ENCODE data around the gene WFIKKN1.
A peak's percentile ranks its signal among the peaks of the same experiment; 100 is the strongest.

The WFIKKN1 gene

DNA sequence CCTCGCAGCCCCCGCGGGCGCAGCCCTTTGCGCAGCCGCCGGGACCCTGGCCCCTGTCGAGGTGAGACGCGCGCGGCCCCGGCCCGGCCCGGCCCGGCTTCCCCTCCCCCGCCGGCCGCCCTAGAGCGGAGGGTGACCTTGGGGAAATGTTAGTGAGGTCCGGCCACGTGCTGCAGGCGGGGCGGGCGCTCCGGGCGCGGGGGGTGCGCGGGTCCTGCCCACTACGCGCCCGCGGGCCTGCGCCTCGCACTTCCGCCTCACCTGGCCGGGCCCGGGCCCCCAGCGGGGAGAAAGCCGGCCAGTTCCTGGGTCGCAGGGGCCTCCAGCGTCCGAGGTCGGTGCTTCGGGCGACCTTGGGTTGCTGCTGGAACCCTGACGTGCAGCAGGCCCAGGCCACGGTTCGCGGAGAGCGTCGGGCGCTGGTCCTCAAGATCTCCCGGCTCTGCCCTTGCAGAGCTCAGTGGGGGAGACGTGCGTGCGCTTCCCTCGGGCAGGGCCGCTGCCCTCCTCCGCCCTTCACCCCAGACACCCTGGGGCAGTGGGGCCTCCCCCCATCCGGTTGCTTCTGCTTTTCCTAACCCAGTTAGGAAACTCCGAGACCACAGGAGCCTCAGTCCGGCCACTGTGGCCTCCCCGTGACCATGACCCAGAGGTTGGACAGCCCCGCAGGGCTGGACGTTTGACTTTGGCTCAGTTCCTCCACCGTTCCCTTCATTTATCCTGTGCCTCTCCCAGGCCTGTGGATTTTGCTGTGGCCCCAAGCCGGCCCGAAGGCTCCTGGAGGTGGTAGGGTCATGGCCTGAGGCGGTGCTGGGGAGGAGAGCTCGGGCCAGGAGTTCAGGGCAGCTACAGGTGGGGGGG is 11.6 kb downstream of the WFIKKN1 start:
- Histone ChIP-seq H3K36me3 (ENCODE audit: control insufficient read depth in 1 of 2, insufficient read depth in 2 of 2, low read depth in 1 of 2, low read length in 2 of 2) (peaks cover 0 to 23% of the 10 kb centered on the region in 2 experiments), H4K91ac (ENCODE audit: low read length) (peak overlapping the region; percentile 70), H4K8ac (ENCODE audit: low read length) (peak overlapping the region; percentile 89), H3K27me3 (ENCODE audit: control insufficient read depth in 1 of 2, insufficient read depth in 1 of 2, low read length in 2 of 2) (no peaks in the 10 kb centered on the region), H2BK15ac (ENCODE audit: low read depth, poor library complexity, severe bottlenecking) (peak overlapping the region; percentile 89), H3K9me3 (ENCODE audit: control insufficient read depth, low read length) (no peaks in the 10 kb centered on the region), H3K79me1 (replicated peaks; ENCODE audit: low read length, poor library complexity, severe bottlenecking) (peaks cover 30% of the 10 kb centered on the region), H3K4me3 (ENCODE audit: insufficient read depth in 1 of 2, low read depth in 1 of 2, low read length in 2 of 2) (peak overlapping the region; percentile 71 to 83), H3K14ac (ENCODE audit: low read length in 2 of 2) (peak overlapping the region in 1 of 2 experiments; percentile 88), H2BK120ac (ENCODE audit: low read depth, low read length) (peak overlapping the region; percentile 84), H2AK5ac (ENCODE audit: low read length, severe bottlenecking) (no peak overlapping the region), H2BK5ac (ENCODE audit: low read depth, low read length, poor library complexity, severe bottlenecking) (no peak overlapping the region), H3K9ac (ENCODE audit: low read length) (peak overlapping the region; percentile 89), H2AFZ (ENCODE audit: low read depth, low read length) (peak overlapping the region; percentile 46), H3K23ac (ENCODE audit: low read length in 2 of 2) (peak overlapping the region in 1 of 2 experiments; percentile 83), H3K4me1 (ENCODE audit: control insufficient read depth, insufficient read depth, low read depth, low read length) (peaks cover 50% of the 10 kb centered on the region), H3K4me2 (ENCODE audit: low read length, poor library complexity, severe bottlenecking) (peak overlapping the region; percentile 99), H2BK12ac (ENCODE audit: low read length in 2 of 2) (peak overlapping the region in 1 of 2 experiments; percentile 84), H3K4ac (ENCODE audit: low read depth in 1 of 2, low read length in 2 of 2) (peak overlapping the region; percentile 54 to 83), H3K18ac (ENCODE audit: low read depth in 1 of 2, low read length in 2 of 2) (peak overlapping the region; percentile 76 to 80), H3K27ac (ENCODE audit: low read length, poor library complexity, severe bottlenecking) (no peak overlapping the region)
- WGBS, result 12% methylated on average over 53 of the region's 72 CpGs
- DNase-seq, result peak; percentile 49

DNA sequence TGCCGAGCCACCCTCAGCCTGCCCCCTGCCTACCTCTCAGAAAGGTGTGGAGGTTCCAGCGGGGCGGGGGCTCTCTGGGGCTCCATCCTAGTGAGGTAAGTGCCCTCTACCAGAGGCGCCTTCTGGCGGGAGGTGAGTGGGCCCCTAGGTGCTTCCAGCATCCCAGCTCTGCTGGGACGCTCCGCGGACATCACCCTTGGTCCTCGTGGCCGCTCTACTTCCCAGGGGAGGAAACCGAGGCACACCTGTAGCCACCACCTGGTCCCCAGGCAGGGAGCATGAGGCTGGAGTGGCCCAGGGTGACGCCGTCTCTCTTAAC is 12.2 kb downstream of the WFIKKN1 start:
- Histone ChIP-seq H2BK12ac (ENCODE audit: low read length in 2 of 2) (no peak overlapping the region), H4K91ac (ENCODE audit: low read length) (no peak overlapping the region), H2BK5ac (ENCODE audit: low read depth, low read length, poor library complexity, severe bottlenecking) (no peak overlapping the region), H2AK5ac (ENCODE audit: low read length, severe bottlenecking) (no peak overlapping the region), H3K79me1 (replicated peaks; ENCODE audit: low read length, poor library complexity, severe bottlenecking) (peaks cover 34% of the 10 kb centered on the region), H4K8ac (ENCODE audit: low read length) (no peak overlapping the region), H3K23ac (ENCODE audit: low read length in 2 of 2) (no peak overlapping the region), H3K27ac (ENCODE audit: low read length, poor library complexity, severe bottlenecking) (no peak overlapping the region), H3K4me2 (ENCODE audit: low read length, poor library complexity, severe bottlenecking) (peak overlapping the region; percentile 99), H3K9me3 (ENCODE audit: control insufficient read depth, low read length) (no peaks in the 10 kb centered on the region), H3K18ac (ENCODE audit: low read depth in 1 of 2, low read length in 2 of 2) (peak overlapping the region in 1 of 2 experiments; percentile 80), H3K27me3 (ENCODE audit: control insufficient read depth in 1 of 2, insufficient read depth in 1 of 2, low read length in 2 of 2) (no peaks in the 10 kb centered on the region), H3K4me3 (ENCODE audit: insufficient read depth in 1 of 2, low read depth in 1 of 2, low read length in 2 of 2) (peak overlapping the region in 1 of 2 experiments; percentile 83), H3K4me1 (ENCODE audit: control insufficient read depth, insufficient read depth, low read depth, low read length) (peaks cover 53% of the 10 kb centered on the region), H3K14ac (ENCODE audit: low read length in 2 of 2) (no peak overlapping the region), H2AFZ (ENCODE audit: low read depth, low read length) (no peak overlapping the region), H3K4ac (ENCODE audit: low read depth in 1 of 2, low read length in 2 of 2) (peak overlapping the region in 1 of 2 experiments; percentile 54), H3K36me3 (ENCODE audit: control insufficient read depth in 1 of 2, insufficient read depth in 2 of 2, low read depth in 1 of 2, low read length in 2 of 2) (peaks cover 0 to 27% of the 10 kb centered on the region in 2 experiments), H2BK120ac (ENCODE audit: low read depth, low read length) (no peak overlapping the region), H2BK15ac (ENCODE audit: low read depth, poor library complexity, severe bottlenecking) (no peak overlapping the region), H3K9ac (ENCODE audit: low read length) (peak overlapping the region; percentile 89)
- no peak for DNase-seq
- 91% methylated on average over 11 of the region's 13 CpGs for WGBS

DNA sequence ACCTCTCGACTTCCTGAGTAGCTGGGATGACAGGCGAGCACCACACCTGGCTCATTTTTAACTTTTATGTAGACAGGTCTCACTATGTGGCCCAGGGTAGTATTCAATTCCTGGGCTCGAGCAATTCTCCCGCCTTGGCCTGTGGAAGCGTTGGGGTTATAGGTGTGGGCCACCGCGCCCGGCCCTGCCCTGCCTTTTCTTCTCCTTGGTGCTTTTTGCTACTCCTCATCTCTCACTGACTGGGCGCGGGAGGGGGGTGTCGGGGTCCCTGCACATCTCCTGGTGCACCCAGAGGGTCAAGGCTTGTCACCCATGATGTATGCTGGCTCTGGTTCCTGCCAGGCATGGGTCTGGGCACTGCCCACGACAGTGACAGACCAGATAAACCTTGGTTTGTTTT is 13.8 kb downstream of the WFIKKN1 start:
- H3K27me3 ChIP-seq (ENCODE audit: control insufficient read depth in 1 of 2, insufficient read depth in 1 of 2, low read length in 2 of 2), result no peaks in the 10 kb centered on the region
- H2AFZ ChIP-seq (ENCODE audit: low read depth, low read length), result no peak overlapping the region
- 96% methylated on average over 12 of the region's 12 CpGs for WGBS
- no peak overlapping the region for H3K4me2 ChIP-seq (ENCODE audit: low read length, poor library complexity, severe bottlenecking)
- no peak overlapping the region for H4K91ac ChIP-seq (ENCODE audit: low read length)
- H2BK12ac ChIP-seq (ENCODE audit: low read length in 2 of 2), result no peak overlapping the region
- no peak overlapping the region for H2BK120ac ChIP-seq (ENCODE audit: low read depth, low read length)
- no peak overlapping the region for H2BK15ac ChIP-seq (ENCODE audit: low read depth, poor library complexity, severe bottlenecking)
- no peak overlapping the region for H4K8ac ChIP-seq (ENCODE audit: low read length)
- H3K4me1 ChIP-seq (ENCODE audit: control insufficient read depth, insufficient read depth, low read depth, low read length), result peaks cover 63% of the 10 kb centered on the region
- no peaks in the 10 kb centered on the region for H3K9me3 ChIP-seq (ENCODE audit: control insufficient read depth, low read length)
- H3K9ac ChIP-seq (ENCODE audit: low read length), result no peak overlapping the region
- H3K23ac ChIP-seq (ENCODE audit: low read length in 2 of 2), result no peak overlapping the region
- peaks cover 37% of the 10 kb centered on the region for H3K79me1 ChIP-seq (replicated peaks; ENCODE audit: low read length, poor library complexity, severe bottlenecking)
- H2BK5ac ChIP-seq (ENCODE audit: low read depth, low read length, poor library complexity, severe bottlenecking), result no peak overlapping the region
- DNase-seq, result no peak
- no peak overlapping the region for H3K27ac ChIP-seq (ENCODE audit: low read length, poor library complexity, severe bottlenecking)
- no peak overlapping the region for H3K4ac ChIP-seq (ENCODE audit: low read depth in 1 of 2, low read length in 2 of 2)
- no peak overlapping the region for H3K14ac ChIP-seq (ENCODE audit: low read length in 2 of 2)
- no peak overlapping the region for H3K18ac ChIP-seq (ENCODE audit: low read depth in 1 of 2, low read length in 2 of 2)
- no peak overlapping the region for H3K4me3 ChIP-seq (ENCODE audit: insufficient read depth in 1 of 2, low read depth in 1 of 2, low read length in 2 of 2)
- H3K36me3 ChIP-seq (ENCODE audit: control insufficient read depth in 1 of 2, insufficient read depth in 2 of 2, low read depth in 1 of 2, low read length in 2 of 2), result peaks cover 0 to 27% of the 10 kb centered on the region in 2 experiments
- no peak overlapping the region for H2AK5ac ChIP-seq (ENCODE audit: low read length, severe bottlenecking)

DNA sequence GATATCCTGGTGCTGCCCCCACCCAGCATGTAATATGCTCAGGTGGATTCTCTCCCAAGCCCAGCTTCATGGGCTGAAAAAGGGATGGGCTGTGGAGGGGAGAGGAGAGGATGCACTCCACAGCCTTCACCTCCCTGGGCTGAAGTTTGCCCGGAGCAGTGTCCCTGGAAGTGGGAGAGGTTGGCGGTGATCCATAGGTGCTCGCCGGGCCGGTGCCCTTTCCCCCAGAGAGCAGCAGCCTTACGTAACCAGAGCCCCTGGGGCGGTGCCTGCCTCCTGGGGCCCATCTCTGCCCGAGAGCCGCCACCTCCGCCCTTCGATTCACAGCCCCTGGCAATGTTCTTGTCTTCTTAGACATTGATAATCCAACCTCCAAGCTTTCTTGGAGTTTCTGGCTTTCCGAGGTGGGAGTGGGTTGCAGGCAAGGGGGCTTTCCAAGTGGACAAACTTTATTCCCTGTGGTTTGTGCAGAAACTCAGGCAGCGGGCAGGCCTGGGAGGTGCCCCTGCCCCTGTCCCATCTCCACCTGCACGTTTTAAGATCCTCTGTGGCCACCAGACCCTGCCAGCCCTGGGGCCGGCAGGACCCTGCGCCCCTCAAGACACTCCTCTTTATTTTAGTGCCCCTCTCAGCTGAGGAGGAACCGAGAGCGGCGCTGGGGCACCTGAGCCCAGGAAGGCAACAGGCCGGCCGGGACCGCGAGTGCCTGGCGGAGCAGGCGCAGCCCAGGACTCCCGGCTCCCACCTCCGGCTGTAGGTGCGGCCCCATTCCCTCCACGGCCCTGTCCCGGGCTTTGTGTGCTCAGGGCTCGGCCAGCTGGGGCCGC is 15.3 kb downstream of the WFIKKN1 start:
- Histone ChIP-seq H2AK5ac (ENCODE audit: low read length, severe bottlenecking) (no peak overlapping the region), H3K23ac (ENCODE audit: low read length in 2 of 2) (no peak overlapping the region), H3K9me3 (ENCODE audit: control insufficient read depth, low read length) (no peaks in the 10 kb centered on the region), H2BK120ac (ENCODE audit: low read depth, low read length) (no peak overlapping the region), H2AFZ (ENCODE audit: low read depth, low read length) (no peak overlapping the region), H3K4me2 (ENCODE audit: low read length, poor library complexity, severe bottlenecking) (no peak overlapping the region), H2BK15ac (ENCODE audit: low read depth, poor library complexity, severe bottlenecking) (no peak overlapping the region), H3K9ac (ENCODE audit: low read length) (peak overlapping the region; percentile 15), H3K27ac (ENCODE audit: low read length, poor library complexity, severe bottlenecking) (no peak overlapping the region), H2BK5ac (ENCODE audit: low read depth, low read length, poor library complexity, severe bottlenecking) (no peak overlapping the region), H4K91ac (ENCODE audit: low read length) (no peak overlapping the region), H3K14ac (ENCODE audit: low read length in 2 of 2) (no peak overlapping the region), H3K4me1 (ENCODE audit: control insufficient read depth, insufficient read depth, low read depth, low read length) (peaks cover 64% of the 10 kb centered on the region), H3K27me3 (ENCODE audit: control insufficient read depth in 1 of 2, insufficient read depth in 1 of 2, low read length in 2 of 2) (no peaks in the 10 kb centered on the region), H3K4me3 (ENCODE audit: insufficient read depth in 1 of 2, low read depth in 1 of 2, low read length in 2 of 2) (no peak overlapping the region), H4K8ac (ENCODE audit: low read length) (peak overlapping the region; percentile 3), H3K36me3 (ENCODE audit: control insufficient read depth in 1 of 2, insufficient read depth in 2 of 2, low read depth in 1 of 2, low read length in 2 of 2) (peaks cover 0 to 34% of the 10 kb centered on the region in 2 experiments), H3K18ac (ENCODE audit: low read depth in 1 of 2, low read length in 2 of 2) (no peak overlapping the region), H3K79me1 (replicated peaks; ENCODE audit: low read length, poor library complexity, severe bottlenecking) (peaks cover 40% of the 10 kb centered on the region), H2BK12ac (ENCODE audit: low read length in 2 of 2) (no peak overlapping the region), H3K4ac (ENCODE audit: low read depth in 1 of 2, low read length in 2 of 2) (no peak overlapping the region)
- DNase-seq, result no peak
- WGBS, result 91% methylated on average over 27 of the region's 32 CpGs
